ENCODE data around the gene ZYX.

DNA sequence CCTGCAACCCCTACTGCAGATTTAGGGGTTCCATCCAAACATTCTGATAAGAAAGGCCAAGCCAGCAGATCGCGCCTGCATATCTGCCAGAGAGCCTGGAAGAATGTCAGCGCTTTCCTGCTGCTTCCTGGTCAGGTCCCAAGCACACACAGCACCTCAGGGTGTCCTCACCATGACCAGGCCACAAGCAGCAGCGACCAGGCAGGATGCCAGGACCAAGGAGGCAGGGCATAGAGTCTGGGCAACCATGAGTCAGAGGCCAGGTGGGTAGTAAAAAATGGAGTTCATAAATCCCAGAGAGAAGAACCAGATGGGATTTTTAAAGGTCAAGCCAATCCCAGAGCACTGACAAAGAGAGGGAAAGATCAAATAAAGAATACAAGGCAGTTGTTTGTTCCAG lies 13.2 kb upstream of the ZYX start:
- TF ChIP-seq SNAI2 (CRISPR knock-in tag; IDR thresholded peaks at IDR 0.05): no peak
- TF ChIP-seq, protein P1, sequence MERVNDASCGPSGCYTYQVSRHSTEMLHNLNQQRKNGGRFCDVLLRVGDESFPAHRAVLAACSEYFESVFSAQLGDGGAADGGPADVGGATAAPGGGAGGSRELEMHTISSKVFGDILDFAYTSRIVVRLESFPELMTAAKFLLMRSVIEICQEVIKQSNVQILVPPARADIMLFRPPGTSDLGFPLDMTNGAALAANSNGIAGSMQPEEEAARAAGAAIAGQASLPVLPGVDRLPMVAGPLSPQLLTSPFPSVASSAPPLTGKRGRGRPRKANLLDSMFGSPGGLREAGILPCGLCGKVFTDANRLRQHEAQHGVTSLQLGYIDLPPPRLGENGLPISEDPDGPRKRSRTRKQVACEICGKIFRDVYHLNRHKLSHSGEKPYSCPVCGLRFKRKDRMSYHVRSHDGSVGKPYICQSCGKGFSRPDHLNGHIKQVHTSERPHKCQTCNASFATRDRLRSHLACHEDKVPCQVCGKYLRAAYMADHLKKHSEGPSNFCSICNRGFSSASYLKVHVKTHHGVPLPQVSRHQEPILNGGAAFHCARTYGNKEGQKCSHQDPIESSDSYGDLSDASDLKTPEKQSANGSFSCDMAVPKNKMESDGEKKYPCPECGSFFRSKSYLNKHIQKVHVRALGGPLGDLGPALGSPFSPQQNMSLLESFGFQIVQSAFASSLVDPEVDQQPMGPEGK (CRISPR knock-in tag; IDR thresholded peaks at IDR 0.05; ENCODE audit: borderline replicate concordance): no peak
- no peak for TF ChIP-seq OSR1 (CRISPR knock-in tag; IDR thresholded peaks at IDR 0.05)
- TF ChIP-seq ARNTL (CRISPR knock-in tag; IDR thresholded peaks at IDR 0.05; ENCODE audit: borderline replicate concordance, low read depth): no peak
- TF ChIP-seq ZFP30 (CRISPR knock-in tag; IDR thresholded peaks at IDR 0.05): no peak
- TF ChIP-seq, protein P2, sequence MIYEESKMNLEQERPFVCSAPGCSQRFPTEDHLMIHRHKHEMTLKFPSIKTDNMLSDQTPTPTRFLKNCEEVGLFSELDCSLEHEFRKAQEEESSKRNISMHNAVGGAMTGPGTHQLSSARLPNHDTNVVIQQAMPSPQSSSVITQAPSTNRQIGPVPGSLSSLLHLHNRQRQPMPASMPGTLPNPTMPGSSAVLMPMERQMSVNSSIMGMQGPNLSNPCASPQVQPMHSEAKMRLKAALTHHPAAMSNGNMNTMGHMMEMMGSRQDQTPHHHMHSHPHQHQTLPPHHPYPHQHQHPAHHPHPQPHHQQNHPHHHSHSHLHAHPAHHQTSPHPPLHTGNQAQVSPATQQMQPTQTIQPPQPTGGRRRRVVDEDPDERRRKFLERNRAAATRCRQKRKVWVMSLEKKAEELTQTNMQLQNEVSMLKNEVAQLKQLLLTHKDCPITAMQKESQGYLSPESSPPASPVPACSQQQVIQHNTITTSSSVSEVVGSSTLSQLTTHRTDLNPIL (CRISPR knock-in tag; IDR thresholded peaks at IDR 0.05; ENCODE audit: low read depth): no peak
- no peak for TF ChIP-seq ZNF70 (CRISPR knock-in tag; IDR thresholded peaks at IDR 0.05)
- no peak for TF ChIP-seq RARB (CRISPR knock-in tag; IDR thresholded peaks at IDR 0.05)
- TF ChIP-seq CSDC2 (CRISPR knock-in tag; IDR thresholded peaks at IDR 0.05): no peak
- TF ChIP-seq TOX (CRISPR knock-in tag; IDR thresholded peaks at IDR 0.05; ENCODE audit: borderline replicate concordance): no peak

All from SK-N-SH treated with all-trans-retinoic acid at 6 μM for 48 hours (cell line).